Neural progenitor cell (in vitro differentiated cells): ENCODE data around the gene SEPTIN6. TPM values are rescaled to one million over a fixed set of nuclear protein-coding genes. Genes with fewer than 3 reads are reported as not detected.
A peak's percentile ranks its signal among the peaks of the same experiment; 100 is the strongest.

Source experiments
- DNase-seq: peaks from one replicate; pipeline ENCODE4 v3.0.0-alpha.2; 2016; ENCODE audit warnings: low spot score
- H2AFZ ChIP-seq: fragments of 200-600 bp; sonication (generic); replicated peaks from 2 replicates; pipeline ENCODE4 v1.6.1; 2016; ENCODE audit warnings: antibody characterized with exemption
- H3F3A ChIP-seq: fragments of 200-600 bp; sonication (generic); 2 replicates; pipeline ENCODE4 v1.6.1; 2016; ENCODE audit warnings: antibody characterized with exemption, low read depth
- H3K27ac ChIP-seq: fragments of 200-600 bp; sonication (generic); 2 replicates; pipeline ENCODE4 v1.5.1; 2016; ENCODE audit warnings: mild to moderate bottlenecking
- H3K27me3 ChIP-seq: fragments of 200-600 bp; sonication (generic); 2 replicates; pipeline ENCODE4 v1.6.1; 2016; ENCODE audit warnings: mild to moderate bottlenecking, moderate library complexity
- H3K36me3 ChIP-seq: fragments of 200-600 bp; sonication (generic); 2 replicates; pipeline ENCODE4 v1.5.1; 2016
- H3K4me1 ChIP-seq: fragments of 200-600 bp; sonication (generic); 2 replicates; pipeline ENCODE4 v1.6.1; 2016; ENCODE audit warnings: mixed run types
- H3K4me2 ChIP-seq: fragments of 200-600 bp; sonication (generic); 2 replicates; pipeline ENCODE4 v1.6.1; 2016
- H3K4me3 ChIP-seq: fragments of 200-600 bp; sonication (generic); 2 replicates; pipeline ENCODE4 v1.5.1; 2016
- H3K79me2 ChIP-seq: fragments of 200-600 bp; sonication (generic); 2 replicates; pipeline ENCODE4 v1.6.1; 2016; ENCODE audit warnings: low read depth
- H3K9ac ChIP-seq: fragments of 200-600 bp; sonication (generic); 2 replicates; pipeline ENCODE4 v1.6.1; 2016
- H3K9me3 ChIP-seq: fragments of 200-600 bp; sonication (generic); 2 replicates; pipeline ENCODE4 v1.5.1; 2016; ENCODE audit warnings: low read depth
- H4K20me1 ChIP-seq: fragments of 200-600 bp; sonication (generic); 2 replicates; pipeline ENCODE4 v1.6.1; 2016; ENCODE audit warnings: low read depth
- H3K27ac Mint-ChIP-seq: 3 replicates; pipeline ENCODE4 v1.8.0; 2021; ENCODE audit warnings: mixed read lengths
- H3K27me3 Mint-ChIP-seq: 2 replicates; pipeline ENCODE4 v1.8.0; 2022; ENCODE audit warnings: low read depth, mild to moderate bottlenecking, inconsistent platforms, moderate library complexity, mixed read lengths; ENCODE audit not compliant: insufficient read depth
- H3K36me3 Mint-ChIP-seq: 3 replicates; pipeline ENCODE4 v1.8.0; 2021; ENCODE audit warnings: mixed read lengths
- H3K4me1 Mint-ChIP-seq: 3 replicates; pipeline ENCODE4 v1.8.0; 2021; ENCODE audit warnings: mixed read lengths
- H3K4me3 Mint-ChIP-seq: 3 replicates; pipeline ENCODE4 v1.8.0; 2021; ENCODE audit warnings: mild to moderate bottlenecking, moderate library complexity, mixed read lengths
- H3K9me3 Mint-ChIP-seq: 3 replicates; pipeline ENCODE4 v1.8.0; 2020; ENCODE audit warnings: mixed read lengths
- EZH2 ChIP-seq: fragments of 200-600 bp; sonication (generic); IDR thresholded peaks from 2 replicates; pipeline ENCODE4 v1.6.1; 2017; ENCODE audit warnings: antibody characterized with exemption, mild to moderate bottlenecking, moderate library complexity
- EZH2phosphoT487 ChIP-seq: fragments of 200-600 bp; sonication (generic); IDR thresholded peaks from 2 replicates; pipeline ENCODE4 v1.6.1; 2017; ENCODE audit warnings: antibody characterized with exemption
- total RNA-seq: library from RNA; depleted of rRNA; stranded (reverse); fragments of >200 nt; gene quantifications from 2 replicates; pipeline ENCODE4 v1.2.3, GENCODE V29; 2015; ENCODE audit warnings: low replicate concordance
- TF ChIP-seq, protein P1 (sequence below): fragments of 200-600 bp; sonication (generic); IDR thresholded peaks from 2 replicates; pipeline ENCODE4 v1.5.1; 2017; ENCODE audit warnings: antibody characterized with exemption, mild to moderate bottlenecking

The SEPTIN6 gene
- total RNA-seq, 1 donor from 2014 or later, result 19.4 TPM

DNA sequence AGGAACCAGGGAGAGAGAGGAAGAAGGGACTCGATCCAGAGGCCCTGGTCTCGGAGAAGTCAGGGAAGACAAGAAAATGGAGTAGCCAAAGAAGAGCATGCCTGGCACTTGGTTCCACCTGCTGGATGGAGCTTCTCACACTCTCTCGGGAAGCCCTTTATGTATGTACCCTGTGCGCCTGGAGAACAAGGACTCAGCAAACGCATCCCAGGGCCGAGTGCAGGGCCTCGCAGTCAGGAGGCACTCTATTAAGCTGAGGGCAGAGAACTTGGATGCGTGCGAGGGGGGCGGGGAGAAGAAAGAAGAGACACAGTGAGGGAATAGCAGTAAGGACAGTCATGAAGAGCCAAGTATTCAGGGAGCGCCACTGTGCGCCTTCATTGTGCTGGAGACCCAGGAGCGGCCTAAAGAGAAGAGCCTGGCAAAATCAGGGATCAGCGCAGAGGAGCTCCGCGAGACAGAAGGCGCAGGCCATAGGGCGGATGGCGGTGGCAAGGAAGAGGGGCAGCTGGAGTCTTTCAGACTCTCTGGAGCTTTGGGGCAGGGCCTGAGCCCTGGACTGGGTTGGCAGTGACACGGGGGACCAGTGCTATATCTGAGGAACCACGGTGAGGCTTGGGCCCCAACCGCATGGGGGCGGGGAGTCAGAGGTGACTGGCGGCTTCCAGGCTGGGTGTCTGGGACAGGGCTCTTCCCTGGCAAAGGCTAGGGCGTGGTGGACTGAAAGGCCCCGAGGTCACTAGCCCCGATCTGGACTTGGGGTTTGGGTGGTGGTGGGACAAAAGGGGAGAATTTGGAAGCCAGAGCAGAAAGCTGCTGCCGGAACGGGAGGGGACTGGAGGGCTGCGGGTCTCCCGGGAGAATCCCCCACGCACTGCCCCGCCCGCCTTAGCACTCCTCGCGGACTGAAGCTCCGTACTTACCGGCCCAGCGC lies 1.9 kb upstream of the SEPTIN6 start:
- H3K4me2 ChIP-seq, result peak overlapping the region; percentile 84
- peaks cover 19% of the 10 kb centered on the region for H3K9me3 Mint-ChIP-seq
- peak overlapping the region; percentile 64 for H3K4me3 ChIP-seq

DNA sequence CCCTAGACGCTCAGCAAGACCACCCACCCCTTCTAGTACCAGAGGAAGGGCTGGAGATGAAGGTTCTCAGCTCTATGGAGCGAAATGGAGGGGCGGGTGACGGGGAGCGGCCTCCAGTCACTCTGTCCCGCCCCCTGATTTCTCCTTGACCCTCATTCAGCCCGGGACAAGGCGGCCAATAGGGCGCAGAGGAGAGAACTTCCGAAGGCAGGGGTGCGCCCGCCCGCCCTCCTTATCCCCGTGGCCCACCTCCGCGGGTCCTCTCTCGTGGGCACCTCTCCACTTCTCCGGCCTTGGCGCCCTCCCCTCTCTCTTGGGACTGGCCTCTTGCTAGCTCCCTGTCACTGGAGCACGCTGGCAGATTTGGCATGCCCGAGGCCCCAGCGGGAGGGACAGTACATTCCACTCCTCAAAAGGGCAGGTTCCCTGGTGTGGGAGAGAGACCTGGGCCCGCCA lies 1.1 kb upstream of the SEPTIN6 start:
- no peak overlapping the region for H3K27ac ChIP-seq
- peak; percentile 35 for DNase-seq
- no peaks in the 10 kb centered on the region for H3K9me3 ChIP-seq
- Mint-ChIP-seq H3K9me3 (peaks cover 17% of the 10 kb centered on the region), H3K27ac (no peak overlapping the region), H3K36me3 (no peaks in the 10 kb centered on the region), H3K4me3 (peak overlapping the region; percentile 86), H3K27me3 (peaks cover 11% of the 10 kb centered on the region), H3K4me1 (peaks cover 24% of the 10 kb centered on the region)
- no peak overlapping the region for H2AFZ ChIP-seq
- H3K36me3 ChIP-seq, result no peaks in the 10 kb centered on the region
- no peak overlapping the region for H3K9ac ChIP-seq
- peaks cover 41% of the 10 kb centered on the region for H3K27me3 ChIP-seq
- H4K20me1 ChIP-seq, result no peaks in the 10 kb centered on the region
- H3K79me2 ChIP-seq, result peaks cover 9% of the 10 kb centered on the region
- peak overlapping the region; percentile 84 for H3K4me2 ChIP-seq
- no peak for TF ChIP-seq EZH2
- TF ChIP-seq, protein P1, sequence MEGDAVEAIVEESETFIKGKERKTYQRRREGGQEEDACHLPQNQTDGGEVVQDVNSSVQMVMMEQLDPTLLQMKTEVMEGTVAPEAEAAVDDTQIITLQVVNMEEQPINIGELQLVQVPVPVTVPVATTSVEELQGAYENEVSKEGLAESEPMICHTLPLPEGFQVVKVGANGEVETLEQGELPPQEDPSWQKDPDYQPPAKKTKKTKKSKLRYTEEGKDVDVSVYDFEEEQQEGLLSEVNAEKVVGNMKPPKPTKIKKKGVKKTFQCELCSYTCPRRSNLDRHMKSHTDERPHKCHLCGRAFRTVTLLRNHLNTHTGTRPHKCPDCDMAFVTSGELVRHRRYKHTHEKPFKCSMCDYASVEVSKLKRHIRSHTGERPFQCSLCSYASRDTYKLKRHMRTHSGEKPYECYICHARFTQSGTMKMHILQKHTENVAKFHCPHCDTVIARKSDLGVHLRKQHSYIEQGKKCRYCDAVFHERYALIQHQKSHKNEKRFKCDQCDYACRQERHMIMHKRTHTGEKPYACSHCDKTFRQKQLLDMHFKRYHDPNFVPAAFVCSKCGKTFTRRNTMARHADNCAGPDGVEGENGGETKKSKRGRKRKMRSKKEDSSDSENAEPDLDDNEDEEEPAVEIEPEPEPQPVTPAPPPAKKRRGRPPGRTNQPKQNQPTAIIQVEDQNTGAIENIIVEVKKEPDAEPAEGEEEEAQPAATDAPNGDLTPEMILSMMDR, result no peak
- no peak for TF ChIP-seq EZH2phosphoT487
- peaks cover 7% of the 10 kb centered on the region for H3F3A ChIP-seq
- H3K4me3 ChIP-seq, result peak overlapping the region; percentile 64
- peaks cover 3% of the 10 kb centered on the region for H3K4me1 ChIP-seq

More for the DNA sequence above, 1.9 kb upstream of the SEPTIN6 start:
- Histone ChIP-seq H3K9me3 (no peaks in the 10 kb centered on the region), H2AFZ (no peak overlapping the region), H3K9ac (no peak overlapping the region), H3F3A (peaks cover 7% of the 10 kb centered on the region), H4K20me1 (no peaks in the 10 kb centered on the region), H3K36me3 (no peaks in the 10 kb centered on the region), H3K27ac (no peak overlapping the region), H3K4me1 (peaks cover 3% of the 10 kb centered on the region), H3K27me3 (peaks cover 41% of the 10 kb centered on the region), H3K79me2 (peaks cover 9% of the 10 kb centered on the region)
- H3K27me3 Mint-ChIP-seq, result peaks cover 11% of the 10 kb centered on the region
- TF ChIP-seq EZH2, result no peak
- no peak for TF ChIP-seq EZH2phosphoT487
- TF ChIP-seq, protein P1, result no peak
- no peak overlapping the region for H3K27ac Mint-ChIP-seq
- peaks cover 24% of the 10 kb centered on the region for H3K4me1 Mint-ChIP-seq
- peak overlapping the region; percentile 49 for H3K4me3 Mint-ChIP-seq
- H3K36me3 Mint-ChIP-seq, result no peaks in the 10 kb centered on the region
- DNase-seq, result peak; percentile 31

DNA sequence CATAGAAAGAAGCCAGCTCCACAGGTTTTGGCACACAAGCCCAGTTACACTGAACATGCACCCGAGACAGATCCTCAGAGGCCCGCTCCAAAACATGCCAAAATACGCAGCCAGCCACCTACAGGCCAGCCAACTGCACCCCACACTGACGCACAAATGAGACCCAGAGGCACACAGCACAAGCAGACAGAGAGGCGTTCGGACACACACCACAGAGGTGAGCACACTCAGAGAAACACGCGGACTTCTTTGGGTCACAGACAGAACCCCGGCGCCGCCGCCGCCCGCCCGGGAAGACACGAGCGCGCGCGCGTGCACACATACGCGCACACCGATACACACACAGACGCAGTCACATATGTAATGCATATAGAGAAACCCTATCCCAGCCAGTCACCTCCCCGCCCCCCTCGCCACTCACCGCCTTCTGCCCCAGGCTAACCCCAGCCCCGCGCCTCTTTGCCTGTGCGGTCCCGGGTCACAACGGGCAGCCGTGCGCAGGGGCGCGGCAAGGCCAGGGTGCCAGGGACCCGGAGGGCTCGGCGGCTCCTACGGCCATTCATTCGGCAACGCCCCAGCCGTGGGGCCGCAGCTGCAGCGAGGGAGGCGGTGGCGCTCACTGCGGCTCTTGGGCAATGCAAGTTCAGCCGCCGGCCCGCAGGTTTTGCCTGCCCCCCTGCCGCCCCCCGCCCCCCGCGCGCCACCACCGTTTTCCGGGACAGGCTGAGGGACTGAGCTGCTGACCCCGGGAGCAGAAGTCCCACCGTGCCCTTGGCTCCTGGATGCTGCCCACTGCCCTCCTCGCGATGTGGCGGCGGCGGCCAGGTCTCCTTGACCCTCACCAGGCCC lies 553 bp downstream of the SEPTIN6 start:
- H3K9me3 ChIP-seq, result no peaks in the 10 kb centered on the region
- no peaks in the 10 kb centered on the region for H4K20me1 ChIP-seq
- peaks cover 41% of the 10 kb centered on the region for H3K27me3 ChIP-seq
- Mint-ChIP-seq H3K4me3 (peak overlapping the region; percentile 95), H3K27me3 (peaks cover 11% of the 10 kb centered on the region), H3K9me3 (peaks cover 17% of the 10 kb centered on the region), H3K36me3 (no peaks in the 10 kb centered on the region), H3K4me1 (peaks cover 23% of the 10 kb centered on the region), H3K27ac (peak overlapping the region; percentile 19)
- H3K4me2 ChIP-seq, result peak overlapping the region; percentile 84
- no peaks in the 10 kb centered on the region for H3K36me3 ChIP-seq
- peaks cover 9% of the 10 kb centered on the region for H3K79me2 ChIP-seq
- no peak overlapping the region for H3K9ac ChIP-seq
- peak; percentile 45 for DNase-seq
- H3K27ac ChIP-seq, result no peak overlapping the region
- peaks cover 7% of the 10 kb centered on the region for H3F3A ChIP-seq
- H3K4me3 ChIP-seq, result peak overlapping the region; percentile 64
- H3K4me1 ChIP-seq, result peaks cover 3% of the 10 kb centered on the region
- no peak for TF ChIP-seq EZH2
- TF ChIP-seq, protein P1, result peak; percentile 13
- peak overlapping the region; percentile 76 for H2AFZ ChIP-seq
